Tibial nerve (tissue), 4 donors: ENCODE data around the gene STPG3. TPM values are rescaled to one million over a fixed set of nuclear protein-coding genes. Genes with fewer than 3 reads are reported as not detected.

Source experiments
- DNase-seq, 2 donors: peaks; one replicate each; pipeline ENCODE4 v3.0.0-alpha.2; 2019; ENCODE audit warnings: low spot score in 2 of 2
- H3K27ac ChIP-seq, 4 donors: fragments of 200-600 bp; sonication (generic) in 3 of 4; one replicate each; pipeline ENCODE4 v1.5.1; 2017 to 2019; ENCODE audit warnings: mild to moderate bottlenecking in 1 of 4
- H3K27me3 ChIP-seq, 2 donors: fragments of 200-600 bp; sonication (generic) in 1 of 2; one replicate each; pipeline versions ENCODE4 v1.5.1 to v1.6.0; 2017 to 2019
- H3K36me3 ChIP-seq, 3 donors: fragments of 200-600 bp; sonication (generic); one replicate each; pipeline ENCODE4 v1.5.1; 2018 to 2019
- H3K4me1 ChIP-seq, 4 donors: fragments of 200-600 bp; sonication (generic) in 3 of 4; one replicate each; pipeline ENCODE4 v1.5.1; 2017 to 2019
- H3K4me3 ChIP-seq, 4 donors: fragments of 200-600 bp; sonication (generic) in 3 of 4; one replicate each; pipeline ENCODE4 v1.5.1; 2017 to 2019; ENCODE audit warnings: mild to moderate bottlenecking in 1 of 4, moderate library complexity in 1 of 4
- H3K9me3 ChIP-seq, 4 donors: fragments of 200-600 bp; sonication (generic) in 3 of 4; one replicate each; pipeline ENCODE4 v1.5.1; 2017 to 2019
- EP300 ChIP-seq, 2 donors: sonication (generic); formaldehyde crosslinking; IDR thresholded peaks; one replicate each; pipeline ENCODE4 v1.6.1; 2017; ENCODE audit warnings: antibody characterized with exemption in 2 of 2, mild to moderate bottlenecking in 1 of 2
- POLR2A ChIP-seq, 2 donors: fragments of 450-650 bp; IDR thresholded peaks; one replicate each; pipeline ENCODE4 v1.6.1; 2017; ENCODE audit warnings: antibody characterized with exemption in 2 of 2, mild to moderate bottlenecking in 2 of 2, moderate library complexity in 2 of 2
- WGBS, 2 donors: methylation state at CpG; one replicate each; pipeline ENCODE4 v1.1.5; 2018; 5-methylcytosine and 5-hydroxymethylcytosine counted together
- total RNA-seq, 4 donors: library from RNA; depleted of rRNA; stranded (reverse); fragments of >200 nt; gene quantifications; one replicate each; pipeline ENCODE4 v1.1.0, GENCODE V29; 2016
- TF ChIP-seq, protein P1 (sequence below), 5 experiments: fragments of 200-600 bp in 3 of 5; fragments of 450-650 bp in 2 of 5; sonication (generic) in 3 of 5; IDR thresholded peaks; one replicate each; pipeline ENCODE4 v1.5.1; 2016 to 2019; ENCODE audit warnings: antibody characterized with exemption in 5 of 5, mild to moderate bottlenecking in 3 of 5, moderate library complexity in 2 of 5

The STPG3 gene
- total RNA-seq, 4 donors from 2014 or later, result not detected

DNA sequence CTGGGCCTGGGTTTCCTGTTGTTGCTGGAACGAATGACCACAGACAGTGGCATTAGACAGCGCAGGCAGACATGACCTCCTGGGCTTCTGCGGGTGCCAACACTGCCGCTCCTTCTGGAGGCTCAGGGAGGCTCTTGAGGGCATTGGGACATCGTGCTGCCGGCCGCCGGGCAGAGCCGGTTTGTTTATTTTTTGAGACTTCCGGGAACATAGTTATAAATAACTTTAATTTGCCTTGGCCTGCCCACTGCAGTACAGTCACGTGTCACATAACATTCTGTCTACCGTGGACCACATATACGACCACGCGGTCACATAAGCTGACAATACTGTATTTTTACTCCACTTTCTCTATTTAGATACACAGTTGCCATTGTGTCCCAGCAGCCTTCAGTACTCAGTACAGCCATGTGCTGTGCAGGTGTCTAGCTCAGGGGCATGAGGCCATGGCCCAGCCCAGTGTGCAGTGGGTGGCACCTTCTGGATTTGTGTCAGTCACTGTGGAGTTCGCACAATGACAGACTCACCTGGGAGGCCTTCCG, 18.2 kb downstream of the STPG3 start:
- DNase-seq, result no peak
- H3K27ac ChIP-seq, result peak overlapping the region in 2 of 4 donors; percentile 18 to 25
- peak overlapping the region in 1 of 4 donors; percentile 5 for H3K4me3 ChIP-seq
- peaks cover 0 to 11% (median 1%) of the 10 kb centered on the region in 4 donors for H3K4me1 ChIP-seq
- H3K9me3 ChIP-seq, result no peaks in the 10 kb centered on the region
- peaks cover 3 to 98% (median 18%) of the 10 kb centered on the region in 3 donors for H3K36me3 ChIP-seq
- 54 to 67% methylated on average over 17 of the region's 17 CpGs for WGBS, 2 donors
- TF ChIP-seq, protein P1, sequence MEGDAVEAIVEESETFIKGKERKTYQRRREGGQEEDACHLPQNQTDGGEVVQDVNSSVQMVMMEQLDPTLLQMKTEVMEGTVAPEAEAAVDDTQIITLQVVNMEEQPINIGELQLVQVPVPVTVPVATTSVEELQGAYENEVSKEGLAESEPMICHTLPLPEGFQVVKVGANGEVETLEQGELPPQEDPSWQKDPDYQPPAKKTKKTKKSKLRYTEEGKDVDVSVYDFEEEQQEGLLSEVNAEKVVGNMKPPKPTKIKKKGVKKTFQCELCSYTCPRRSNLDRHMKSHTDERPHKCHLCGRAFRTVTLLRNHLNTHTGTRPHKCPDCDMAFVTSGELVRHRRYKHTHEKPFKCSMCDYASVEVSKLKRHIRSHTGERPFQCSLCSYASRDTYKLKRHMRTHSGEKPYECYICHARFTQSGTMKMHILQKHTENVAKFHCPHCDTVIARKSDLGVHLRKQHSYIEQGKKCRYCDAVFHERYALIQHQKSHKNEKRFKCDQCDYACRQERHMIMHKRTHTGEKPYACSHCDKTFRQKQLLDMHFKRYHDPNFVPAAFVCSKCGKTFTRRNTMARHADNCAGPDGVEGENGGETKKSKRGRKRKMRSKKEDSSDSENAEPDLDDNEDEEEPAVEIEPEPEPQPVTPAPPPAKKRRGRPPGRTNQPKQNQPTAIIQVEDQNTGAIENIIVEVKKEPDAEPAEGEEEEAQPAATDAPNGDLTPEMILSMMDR (IDR thresholded peaks at IDR 0.05), result no peak
- no peak for TF ChIP-seq EP300 (IDR thresholded peaks at IDR 0.05)
- TF ChIP-seq POLR2A (IDR thresholded peaks at IDR 0.05), result no peak
- peaks cover 0 to under 1% of the 10 kb centered on the region in 2 donors for H3K27me3 ChIP-seq

DNA sequence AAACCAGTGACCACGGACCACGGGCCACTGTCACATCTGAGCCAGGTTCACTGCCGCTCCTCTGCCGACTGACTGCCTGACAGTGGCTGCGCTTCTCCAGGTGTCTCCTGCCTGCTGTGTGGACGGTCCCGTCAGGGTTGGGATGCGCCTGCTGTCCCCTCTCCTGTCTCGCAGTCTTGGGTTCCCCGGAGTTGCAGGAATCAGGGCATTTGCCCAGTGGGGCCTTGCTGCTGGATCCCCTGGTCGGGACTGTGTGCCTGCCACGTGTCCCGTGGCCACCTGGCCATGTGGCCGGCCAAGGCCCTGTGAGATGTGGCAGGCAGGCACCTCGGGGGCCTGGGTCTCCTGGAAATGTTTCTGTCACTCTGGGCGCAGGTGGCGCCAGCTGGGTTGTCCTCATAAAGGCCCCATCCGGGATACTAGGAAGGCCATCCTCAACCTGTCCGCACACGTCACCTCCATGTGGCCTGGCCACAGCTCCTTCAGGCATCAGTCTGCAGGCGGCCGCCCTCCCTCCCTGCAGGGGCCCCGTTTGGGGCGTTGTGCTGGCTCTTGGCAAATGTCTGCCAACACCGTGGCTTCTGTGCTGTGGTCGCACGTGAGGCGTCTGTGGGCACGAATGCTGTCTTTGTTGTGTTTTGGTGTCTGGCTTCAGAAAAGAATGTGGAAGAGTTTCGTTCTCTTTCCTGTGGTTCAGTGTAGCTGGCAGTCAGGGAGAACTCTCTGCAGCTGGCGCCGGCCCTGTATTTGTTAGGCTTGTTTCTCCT, 20.0 kb downstream of the STPG3 start:
- Histone ChIP-seq H3K27me3 (peaks cover 0 to 11% of the 10 kb centered on the region in 2 donors), H3K36me3 (peaks cover 3 to 79% (median 13%) of the 10 kb centered on the region in 3 donors), H3K27ac (no peak overlapping the region), H3K4me3 (no peak overlapping the region), H3K4me1 (peaks cover 0 to 13% (median 6%) of the 10 kb centered on the region in 4 donors), H3K9me3 (no peaks in the 10 kb centered on the region)
- DNase-seq, result no peak
- TF ChIP-seq POLR2A (IDR thresholded peaks at IDR 0.05), result no peak
- 70 to 74% methylated on average over 24 to 32 of the region's 32 CpGs for WGBS, 2 donors

DNA sequence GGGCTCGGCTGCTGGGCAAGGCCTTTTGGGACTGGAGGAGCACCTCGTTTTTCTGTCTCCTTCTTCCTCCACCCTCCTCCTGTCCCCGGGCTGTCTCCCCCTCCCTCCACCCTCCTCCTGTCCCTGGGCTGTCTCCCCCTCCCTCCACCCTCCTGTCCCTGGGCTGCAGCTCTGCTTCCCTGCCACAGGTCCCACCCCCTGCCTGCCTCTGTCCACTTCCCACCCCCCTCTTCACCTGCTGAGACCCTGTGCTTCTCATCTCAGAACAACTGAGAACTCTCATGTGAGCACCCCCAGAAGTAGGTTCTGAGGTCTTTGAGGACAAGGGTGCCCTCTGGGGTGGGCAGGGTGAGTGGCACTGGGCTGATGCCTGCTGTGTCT, 20.6 kb downstream of the STPG3 start:
- no peak for TF ChIP-seq EP300 (IDR thresholded peaks at IDR 0.05)
- TF ChIP-seq, protein P1 (IDR thresholded peaks at IDR 0.05), result no peak
- no peak for TF ChIP-seq POLR2A (IDR thresholded peaks at IDR 0.05)
- H3K27me3 ChIP-seq, result peaks cover 0 to 17% of the 10 kb centered on the region in 2 donors
- no peak overlapping the region for H3K4me3 ChIP-seq
- H3K27ac ChIP-seq, result no peak overlapping the region
- 39 to 41% methylated on average over 3 of the region's 3 CpGs for WGBS, 2 donors
- no peaks in the 10 kb centered on the region for H3K9me3 ChIP-seq
- DNase-seq, result no peak
- peaks cover 0 to 19% (median 11%) of the 10 kb centered on the region in 4 donors for H3K4me1 ChIP-seq
- peaks cover 3 to 74% (median 9%) of the 10 kb centered on the region in 3 donors for H3K36me3 ChIP-seq

DNA sequence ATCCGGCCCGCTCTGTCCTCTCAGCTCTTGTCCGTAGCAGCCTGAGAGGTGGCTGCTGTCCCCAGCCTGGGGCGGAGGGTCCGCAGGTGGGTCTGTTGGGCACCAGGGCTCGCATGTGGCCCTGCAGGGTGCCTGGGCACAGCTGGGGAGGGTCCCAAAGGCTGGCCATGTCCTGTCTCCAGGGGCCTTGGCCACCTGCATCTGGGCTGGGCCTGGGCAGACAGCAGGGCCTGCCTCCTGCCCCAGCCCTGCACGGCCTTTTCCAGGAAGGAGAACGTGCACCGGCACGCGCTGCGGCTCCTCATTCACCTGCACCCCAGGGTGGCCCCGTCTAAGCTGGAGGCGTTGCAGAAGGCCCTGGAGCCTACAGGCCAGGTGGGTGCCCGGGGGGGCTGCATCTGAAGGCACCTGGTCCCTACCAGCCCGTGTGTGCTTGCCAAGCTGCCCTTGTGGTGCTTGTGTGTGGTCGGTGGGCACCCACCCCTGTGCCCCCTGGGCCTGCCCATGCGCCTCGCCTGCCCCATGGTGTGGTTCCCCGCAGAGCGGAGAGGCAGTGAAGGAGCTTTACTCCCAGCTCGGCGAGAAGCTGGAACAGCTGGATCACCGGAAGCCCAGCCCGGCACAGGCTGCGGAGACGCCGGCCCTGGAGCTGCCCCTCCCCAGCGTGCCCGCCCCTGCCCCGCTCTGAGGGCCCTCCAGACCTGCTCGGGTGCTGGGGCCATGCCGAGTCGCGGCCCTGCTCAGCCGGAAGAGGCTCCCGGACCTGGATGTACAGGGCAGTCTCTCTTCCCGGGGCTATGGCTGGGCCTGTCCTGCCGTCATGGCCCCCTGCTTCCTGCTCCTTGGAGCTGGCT, 21.4 kb downstream of the STPG3 start:
- no peak overlapping the region for H3K27ac ChIP-seq

DNA sequence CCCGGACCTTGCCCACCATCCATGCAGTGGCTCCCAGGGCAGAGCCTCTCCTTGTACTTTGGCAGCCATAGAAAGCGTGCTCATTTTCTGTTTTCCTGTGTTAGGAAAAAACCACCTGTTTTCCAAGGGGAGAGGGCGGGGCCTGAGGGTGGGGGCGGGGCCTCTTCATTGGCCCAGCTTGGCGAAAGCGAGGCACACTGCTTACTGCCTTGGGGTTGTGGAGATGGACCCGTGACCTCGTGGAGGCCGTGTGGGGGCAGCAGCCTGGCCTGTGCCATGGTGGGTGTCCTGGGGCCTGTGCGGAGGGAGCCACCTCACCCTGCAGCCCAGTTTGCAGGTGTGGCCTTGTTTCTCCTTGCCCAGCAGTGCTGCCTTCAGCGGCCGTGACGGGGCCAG, 22.0 kb downstream of the STPG3 start:
- H3K36me3 ChIP-seq, result peaks cover 3 to 60% (median 9%) of the 10 kb centered on the region in 3 donors
- DNase-seq, result no peak
- TF ChIP-seq EP300 (IDR thresholded peaks at IDR 0.05), result no peak
- TF ChIP-seq, protein P1 (IDR thresholded peaks at IDR 0.05), result no peak
- no peak for TF ChIP-seq POLR2A (IDR thresholded peaks at IDR 0.05)
- H3K27ac ChIP-seq, result no peak overlapping the region
- no peaks in the 10 kb centered on the region for H3K9me3 ChIP-seq
- H3K4me1 ChIP-seq, result peaks cover 0 to 31% (median 20%) of the 10 kb centered on the region in 4 donors
- H3K4me3 ChIP-seq, result no peak overlapping the region
- H3K27me3 ChIP-seq, result peaks cover 0 to 30% of the 10 kb centered on the region in 2 donors
- 81 to 88% methylated on average over 9 to 13 of the region's 13 CpGs for WGBS, 2 donors

More for the DNA sequence above, 21.4 kb downstream of the STPG3 start:
- H3K27me3 ChIP-seq, result peaks cover 0 to 24% of the 10 kb centered on the region in 2 donors
- no peak for DNase-seq
- H3K4me1 ChIP-seq, result peaks cover 0 to 27% (median 18%) of the 10 kb centered on the region in 4 donors
- no peaks in the 10 kb centered on the region for H3K9me3 ChIP-seq
- H3K36me3 ChIP-seq, result peaks cover 3 to 66% (median 9%) of the 10 kb centered on the region in 3 donors
- TF ChIP-seq, protein P1 (IDR thresholded peaks at IDR 0.05), result no peak
- TF ChIP-seq POLR2A (IDR thresholded peaks at IDR 0.05), result no peak
- TF ChIP-seq EP300 (IDR thresholded peaks at IDR 0.05), result no peak
- WGBS, 2 donors, result 92 to 94% methylated on average over 22 to 29 of the region's 39 CpGs
- no peak overlapping the region for H3K4me3 ChIP-seq
